ENCODE data around the gene TMEM198.

The TMEM198 gene

GRCh38 chr2:219551441-219552381 is 7.9 kb downstream of the TMEM198 start:
- no peaks in the 10 kb centered on the region for H3K27me3 ChIP-seq (ENCODE audit: control insufficient read depth, low read length)
- H4K20me1 ChIP-seq (ENCODE audit: control insufficient read depth, insufficient read depth, low read depth, low read length): no peaks in the 10 kb centered on the region
- H3K4me1 ChIP-seq (ENCODE audit: control insufficient read depth, low read length): no peaks in the 10 kb centered on the region
- no peaks in the 10 kb centered on the region for H3K9me2 ChIP-seq (replicated peaks; ENCODE audit: control insufficient read depth, low read length)
- H3K9me3 ChIP-seq (ENCODE audit: control insufficient read depth, insufficient read depth, low read length): no peaks in the 10 kb centered on the region
- no peak overlapping the region for H3K27ac ChIP-seq (ENCODE audit: low read depth, low read length)
- H3K4me2 ChIP-seq (ENCODE audit: low read length): no peak overlapping the region
- no peaks in the 10 kb centered on the region for H3K36me3 ChIP-seq (ENCODE audit: control insufficient read depth, low read length)
- TF ChIP-seq CTCF (IDR thresholded peaks at IDR 0.05; ENCODE audit: low read depth, low read length, poor library complexity, severe bottlenecking) (no peak), EZH2phosphoT487 (IDR thresholded peaks at IDR 0.05; ENCODE audit: borderline replicate concordance, low read length) (no peak)
- H3F3A ChIP-seq (ENCODE audit: control insufficient read depth, insufficient read depth): no peaks in the 10 kb centered on the region
- no peak overlapping the region for H3K4me3 ChIP-seq (ENCODE audit: low read length)
- no peaks in the 10 kb centered on the region for H3K79me2 ChIP-seq (ENCODE audit: control insufficient read depth, low read length)

- H3K9me3 ChIP-seq (ENCODE audit: control insufficient read depth, insufficient read depth, low read length): no peaks in the 10 kb centered on the region
- H3K9me2 ChIP-seq (replicated peaks; ENCODE audit: control insufficient read depth, low read length): no peaks in the 10 kb centered on the region
- H3F3A ChIP-seq (ENCODE audit: control insufficient read depth, insufficient read depth): no peaks in the 10 kb centered on the region
- H3K36me3 ChIP-seq (ENCODE audit: control insufficient read depth, low read length): no peaks in the 10 kb centered on the region
- H3K27ac ChIP-seq (ENCODE audit: low read depth, low read length): no peak overlapping the region
- H3K4me1 ChIP-seq (ENCODE audit: control insufficient read depth, low read length): no peaks in the 10 kb centered on the region
- no peaks in the 10 kb centered on the region for H4K20me1 ChIP-seq (ENCODE audit: control insufficient read depth, insufficient read depth, low read depth, low read length)
- no peaks in the 10 kb centered on the region for H3K79me2 ChIP-seq (ENCODE audit: control insufficient read depth, low read length)
- no peaks in the 10 kb centered on the region for H3K27me3 ChIP-seq (ENCODE audit: control insufficient read depth, low read length)
- no peak overlapping the region for H3K4me3 ChIP-seq (ENCODE audit: low read length)
- TF ChIP-seq CTCF (IDR thresholded peaks at IDR 0.05; ENCODE audit: low read depth, low read length, poor library complexity, severe bottlenecking) (no peak), EZH2phosphoT487 (IDR thresholded peaks at IDR 0.05; ENCODE audit: borderline replicate concordance, low read length) (no peak)
- H3K4me2 ChIP-seq (ENCODE audit: low read length): no peak overlapping the region
These were observed 8.7 kb downstream of the TMEM198 start for GRCh38 chr2:219552382-219553167.

- no peaks in the 10 kb centered on the region for H3K9me2 ChIP-seq (replicated peaks; ENCODE audit: control insufficient read depth, low read length)
- H4K20me1 ChIP-seq (ENCODE audit: control insufficient read depth, insufficient read depth, low read depth, low read length): no peaks in the 10 kb centered on the region
- no peaks in the 10 kb centered on the region for H3F3A ChIP-seq (ENCODE audit: control insufficient read depth, insufficient read depth)
- no peaks in the 10 kb centered on the region for H3K4me1 ChIP-seq (ENCODE audit: control insufficient read depth, low read length)
- no peaks in the 10 kb centered on the region for H3K9me3 ChIP-seq (ENCODE audit: control insufficient read depth, insufficient read depth, low read length)
- H3K27ac ChIP-seq (ENCODE audit: low read depth, low read length): no peak overlapping the region
- H3K36me3 ChIP-seq (ENCODE audit: control insufficient read depth, low read length): no peaks in the 10 kb centered on the region
- TF ChIP-seq EZH2phosphoT487 (IDR thresholded peaks at IDR 0.05; ENCODE audit: borderline replicate concordance, low read length): no peak
- TF ChIP-seq CTCF (IDR thresholded peaks at IDR 0.05; ENCODE audit: low read depth, low read length, poor library complexity, severe bottlenecking): no peak
- no peaks in the 10 kb centered on the region for H3K79me2 ChIP-seq (ENCODE audit: control insufficient read depth, low read length)
- no peak overlapping the region for H3K4me3 ChIP-seq (ENCODE audit: low read length)
- no peaks in the 10 kb centered on the region for H3K27me3 ChIP-seq (ENCODE audit: control insufficient read depth, low read length)
- H3K4me2 ChIP-seq (ENCODE audit: low read length): no peak overlapping the region
These were observed 9.3 kb downstream of the TMEM198 start for GRCh38 chr2:219553168-219553417.

Data from DOHH2 (cell line).